HG02642 (cell line): ENCODE data around the gene CSRP3.

Experiments
- ATAC-seq: cut with Tn5 transposase; IDR thresholded peaks from one replicate; pipeline ENCODE4 v1.9.1; 2021; ENCODE audit warnings: mild to moderate bottlenecking; ENCODE audit not compliant: unreplicated experiment, poor library complexity

CSRP3 gene

DNA sequence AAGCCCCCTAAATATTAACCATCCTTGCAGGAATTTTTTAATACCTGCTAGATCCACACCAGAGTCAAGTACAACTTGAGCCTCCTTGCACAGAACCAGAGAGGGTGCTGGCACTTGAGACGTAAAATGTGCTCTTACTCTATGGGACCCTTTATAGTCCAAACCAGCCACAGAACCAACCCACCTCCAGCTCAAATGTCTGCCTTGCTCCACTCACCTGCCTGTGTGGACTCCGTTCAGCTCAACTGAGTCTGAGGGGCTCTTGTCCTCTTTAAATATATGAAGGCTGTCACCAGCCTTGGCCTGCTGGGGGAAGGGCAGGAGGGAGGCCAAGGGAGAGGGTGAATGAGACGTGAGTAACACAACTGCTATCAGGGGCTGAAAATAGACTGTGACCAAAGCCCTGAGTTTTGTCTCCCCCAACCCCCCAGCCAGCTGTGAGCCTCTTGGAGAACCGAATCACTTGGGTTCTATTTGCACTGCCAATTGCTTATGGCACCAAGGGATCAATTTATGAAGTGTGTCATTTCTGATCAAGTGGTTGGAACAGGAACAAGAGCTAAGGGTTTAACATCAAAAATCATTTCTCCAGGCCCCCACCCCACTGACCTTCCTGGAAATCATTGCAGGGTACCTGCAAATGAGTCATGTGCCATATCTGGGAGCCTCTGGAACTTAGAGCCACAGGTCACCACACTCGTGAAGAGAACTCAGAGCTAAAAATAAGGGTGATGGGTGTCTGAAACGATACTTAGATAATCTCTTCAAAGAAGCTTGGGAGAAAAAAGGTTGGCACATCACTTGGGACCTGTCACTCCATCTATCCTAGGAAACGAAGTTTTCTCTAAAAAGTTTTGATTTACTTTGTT is at the start of gene CSRP3:
Gene CSRP3, minus strand, starts transcription at position 247 of the 869 bp plus-strand sequence. CDS start 9,535 bp downstream, outside the sequence.
- no peak for ATAC-seq

DNA sequence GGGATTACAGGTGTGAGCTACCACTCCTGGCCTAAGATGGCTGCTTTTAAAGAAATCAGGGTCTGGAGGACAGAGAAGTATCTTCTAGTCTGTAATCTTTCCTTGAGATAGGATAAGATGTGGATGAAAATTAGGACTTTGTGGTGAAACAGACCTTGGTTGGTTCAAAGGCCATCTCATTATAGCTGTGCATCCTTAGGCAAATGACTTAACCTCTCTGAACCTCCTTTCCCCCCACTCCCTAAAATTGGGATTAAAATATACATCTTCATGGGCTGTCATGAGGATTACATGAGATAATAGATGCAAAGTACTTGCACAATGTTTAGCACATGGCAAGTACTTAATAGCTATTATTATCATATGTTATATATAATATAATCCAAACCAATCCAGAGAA is 49.8 kb upstream of the CSRP3 start:
- ATAC-seq: no peak

DNA sequence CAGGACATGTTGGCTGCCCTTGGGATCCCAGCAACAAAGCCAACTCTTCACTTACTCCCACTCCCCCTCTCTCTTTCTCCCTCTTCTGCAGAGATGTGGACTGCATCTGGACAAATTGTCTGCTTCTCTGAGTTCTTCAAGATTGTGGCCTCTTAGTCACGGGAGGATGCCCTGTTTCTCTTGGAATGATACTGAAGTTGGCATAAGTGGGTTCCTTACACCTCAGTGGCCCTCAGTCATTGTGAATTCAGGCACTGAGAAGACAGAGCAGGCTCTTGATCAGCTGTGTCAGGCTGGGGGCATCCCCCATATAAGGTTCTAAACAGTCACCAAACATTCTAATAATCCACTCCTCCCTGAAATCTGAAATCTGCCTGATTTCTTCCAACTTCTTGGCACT is 45.0 kb upstream of the CSRP3 start:
- no peak for ATAC-seq

DNA sequence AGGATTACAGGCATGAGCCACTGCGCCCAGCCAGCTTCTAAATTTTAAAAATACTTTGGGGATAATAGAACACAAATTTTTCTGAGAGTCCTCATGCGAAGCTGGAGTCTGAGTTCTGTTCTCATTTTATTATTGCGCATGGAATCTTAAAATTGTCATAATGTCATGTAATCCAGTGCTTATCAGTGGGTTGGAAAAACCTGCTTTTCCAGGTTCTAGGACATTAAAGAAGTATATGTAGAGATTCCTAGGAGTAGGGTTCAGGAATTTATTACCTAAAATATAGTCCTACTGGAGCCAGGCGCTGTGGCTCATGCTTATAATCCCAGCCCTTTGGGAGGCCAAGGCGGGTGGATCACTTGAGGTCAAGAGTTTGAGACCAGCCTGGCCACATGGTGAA is 43.6 kb upstream of the CSRP3 start:
- ATAC-seq: no peak

DNA sequence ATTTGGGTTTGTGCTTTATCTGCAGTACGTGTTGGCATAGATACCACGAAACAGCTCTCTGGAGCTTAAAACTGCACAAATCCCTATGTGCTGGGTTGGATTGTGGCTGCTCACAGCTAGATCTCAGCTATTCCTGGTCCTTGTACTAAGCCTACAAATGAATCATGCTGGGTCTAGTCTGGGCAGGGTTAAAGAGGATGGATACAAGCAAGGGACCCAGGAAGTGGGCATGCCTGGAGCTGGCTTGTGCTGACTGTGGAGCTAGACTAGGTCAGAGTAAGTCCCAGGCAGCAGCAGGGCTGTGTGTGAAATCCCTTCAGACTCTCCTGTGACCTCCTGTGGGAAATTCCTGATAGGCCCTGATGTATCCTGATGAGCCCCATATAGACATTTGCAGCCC is 42.8 kb upstream of the CSRP3 start:
- ATAC-seq: no peak

DNA sequence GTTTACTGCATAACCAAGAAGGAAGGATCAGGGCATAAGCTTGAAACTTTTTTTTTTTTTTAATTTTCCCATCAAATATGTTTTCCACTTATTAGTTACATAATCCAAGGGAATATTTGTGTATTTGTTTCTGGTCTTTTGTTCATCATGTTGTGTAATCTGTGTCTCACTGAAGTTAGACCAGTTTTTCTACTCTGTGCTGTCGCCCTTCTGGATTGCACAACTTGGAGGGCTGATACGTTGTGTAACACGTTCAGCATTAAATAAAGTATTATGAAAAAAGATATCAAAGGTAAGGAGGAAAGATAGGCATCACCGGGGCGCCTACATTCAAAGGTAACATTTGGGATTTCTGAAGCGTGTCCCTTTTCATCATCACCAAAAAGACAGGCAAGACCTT is 42.3 kb upstream of the CSRP3 start:
- ATAC-seq: no peak

DNA sequence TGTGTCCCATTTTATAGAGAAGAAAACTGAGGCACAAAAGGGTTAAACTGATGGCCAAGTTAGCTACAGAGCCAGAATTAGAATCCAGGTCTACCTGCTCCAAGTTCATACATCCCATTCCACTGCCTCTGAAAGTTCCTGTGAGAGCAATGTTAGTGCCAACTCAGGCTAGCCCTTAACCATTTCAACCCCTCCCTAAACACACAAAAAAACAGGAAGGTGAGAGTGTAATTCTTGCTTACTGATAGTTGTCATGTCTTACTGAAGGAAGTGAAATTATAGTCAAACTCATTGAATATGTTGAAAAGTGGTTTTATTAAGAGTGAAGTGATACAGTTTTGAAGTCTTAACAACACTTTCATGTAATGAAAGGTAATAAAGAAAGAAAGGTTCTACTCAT is 41.8 kb upstream of the CSRP3 start:
- ATAC-seq: no peak

DNA sequence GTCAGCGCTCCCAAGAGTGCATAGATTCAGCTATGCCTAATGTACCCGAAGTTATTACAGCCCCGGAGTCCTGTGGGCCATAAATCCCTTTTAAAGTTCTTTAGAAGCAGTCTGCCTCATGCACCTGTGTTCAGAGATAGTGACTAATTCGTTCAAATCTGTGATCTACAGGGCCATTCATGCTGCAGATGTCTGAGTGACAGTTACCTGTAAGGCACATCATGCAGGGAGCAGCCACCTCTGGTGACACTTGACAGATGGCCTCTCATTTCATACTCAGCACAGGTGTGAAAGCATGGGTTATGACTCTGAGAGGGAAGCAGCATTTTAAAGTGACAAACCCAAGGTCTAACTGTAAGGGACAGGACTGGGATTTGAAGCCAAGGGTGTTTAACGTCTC is 41.4 kb upstream of the CSRP3 start:
- no peak for ATAC-seq

DNA sequence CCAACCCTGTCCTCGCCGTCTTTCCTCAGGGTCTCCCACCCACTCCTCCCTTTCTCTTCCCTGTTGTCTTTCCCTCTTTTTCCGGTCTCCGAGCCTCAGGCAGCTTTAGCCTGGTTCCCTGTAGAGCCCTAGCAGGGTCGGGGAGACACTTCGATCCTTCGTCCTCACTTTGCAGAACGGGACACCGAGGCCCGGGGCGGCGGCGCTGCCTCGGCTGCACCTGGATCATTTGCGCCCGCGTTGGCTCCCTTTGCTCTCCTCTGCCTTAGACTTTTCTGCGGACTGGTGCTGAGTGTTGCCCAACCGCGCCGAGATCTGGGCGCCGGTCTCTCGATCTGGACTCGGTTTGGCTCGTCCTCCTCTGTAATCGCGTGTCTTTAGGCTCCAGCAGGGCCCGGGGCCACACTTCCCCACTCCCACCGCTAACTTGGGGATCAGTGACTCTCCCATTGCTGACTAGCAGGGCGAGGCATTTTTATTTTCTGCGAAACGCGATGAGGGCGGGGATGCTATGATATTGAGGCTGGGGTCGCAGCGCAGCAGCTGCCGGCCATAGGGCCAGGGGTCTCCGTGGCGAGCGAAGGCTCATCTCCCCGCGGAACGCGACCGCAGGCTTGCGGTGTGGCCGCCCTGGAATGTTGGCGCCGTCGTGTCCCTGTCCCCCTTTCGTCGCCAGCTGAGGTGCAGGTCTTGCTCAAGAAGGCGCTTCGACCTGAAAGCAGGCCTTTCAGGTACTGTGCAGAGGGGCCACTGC is 40.6 kb upstream of the CSRP3 start:
- no peak for ATAC-seq

DNA sequence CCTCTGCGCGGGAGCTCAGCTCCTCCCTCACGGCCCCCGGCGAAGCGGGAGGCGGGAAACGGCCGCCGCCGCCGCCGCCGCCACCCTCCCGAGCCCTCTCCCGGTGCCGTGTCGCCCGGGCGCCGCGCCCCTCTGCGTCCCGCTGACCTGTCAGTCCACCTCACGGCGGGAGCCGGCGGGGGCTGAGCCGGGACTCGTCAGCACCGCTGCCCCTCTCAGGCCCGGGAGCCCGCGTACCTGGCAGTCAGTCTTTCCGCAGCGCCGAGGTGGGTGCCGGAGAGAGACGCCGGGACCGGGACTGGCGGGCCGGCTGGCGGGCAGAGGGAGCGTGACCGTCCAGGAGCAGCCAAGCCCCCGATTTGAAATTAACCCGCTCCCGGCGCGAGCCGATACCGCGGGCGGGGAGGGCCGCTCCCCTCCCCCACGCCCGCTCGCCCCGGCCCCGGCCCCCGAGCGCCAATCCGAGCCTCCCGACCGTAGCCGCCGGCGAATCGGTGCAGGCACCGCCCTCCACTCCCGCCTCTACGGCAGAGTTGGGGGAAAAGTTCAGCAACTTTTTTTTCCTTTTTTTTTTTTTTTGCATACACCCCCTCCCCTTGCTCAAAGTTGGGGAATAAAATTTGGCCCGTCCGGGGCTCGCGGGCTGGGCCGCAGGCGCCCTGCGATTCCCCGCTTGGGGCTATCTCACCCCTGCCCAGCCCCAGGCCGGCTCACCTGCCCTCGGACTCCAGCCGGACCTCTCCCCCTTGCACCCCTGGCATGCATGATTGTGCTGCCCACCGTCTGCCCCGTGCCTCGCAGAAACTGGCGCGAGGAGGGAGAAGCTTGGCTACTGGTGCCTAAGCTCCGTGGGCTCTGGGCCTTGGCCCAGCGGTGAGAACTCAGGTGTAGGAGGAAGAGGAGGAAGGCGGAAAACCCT is 39.7 kb upstream of the CSRP3 start:
- peak; percentile 41 for ATAC-seq

DNA sequence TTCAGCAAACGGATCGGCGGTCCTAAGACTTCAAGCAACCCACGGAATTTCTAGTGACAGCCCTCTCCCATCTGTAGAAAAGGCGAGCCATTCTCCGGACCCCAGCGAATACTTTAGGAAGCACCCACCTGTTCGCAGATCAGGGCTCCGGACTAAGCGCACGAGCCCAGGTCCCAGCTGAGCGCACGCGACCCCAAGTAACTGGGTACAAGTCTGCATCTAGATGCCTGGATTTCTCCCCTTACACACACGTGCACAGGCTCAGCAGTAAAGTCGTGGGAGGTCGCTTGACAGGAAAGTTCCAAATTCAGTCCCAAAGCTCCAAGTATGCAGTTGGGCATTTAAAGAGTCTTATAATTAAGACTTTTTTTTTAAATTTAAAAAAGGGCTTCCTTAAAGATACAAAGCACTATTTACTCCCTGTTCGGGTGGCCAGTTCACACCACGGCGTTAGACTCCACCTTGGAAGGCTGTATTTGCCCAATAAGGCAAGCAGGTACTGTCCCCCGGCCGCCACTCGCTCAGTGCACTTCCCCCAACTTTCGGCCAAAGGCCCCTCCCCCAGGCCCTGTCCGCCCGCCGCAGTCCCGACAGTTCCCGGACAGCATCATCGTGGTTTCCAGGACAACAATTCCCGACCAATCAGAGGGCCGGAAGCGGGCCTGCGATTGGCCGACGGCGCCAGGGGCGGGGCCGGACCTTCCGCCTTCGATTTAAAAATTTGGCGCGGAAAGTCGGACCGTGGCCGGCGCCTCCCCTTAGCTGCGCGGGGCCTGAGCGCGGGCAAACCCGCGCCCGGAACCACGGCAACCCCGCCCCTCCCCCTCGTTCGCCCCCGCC is 38.9 kb upstream of the CSRP3 start, which contains the start of gene E2F8:
Gene E2F8, minus strand, starts transcription at position 526 of the 840 bp plus-strand sequence. CDS start 824 bp downstream, outside the sequence.
- ATAC-seq: peak; percentile 91

DNA sequence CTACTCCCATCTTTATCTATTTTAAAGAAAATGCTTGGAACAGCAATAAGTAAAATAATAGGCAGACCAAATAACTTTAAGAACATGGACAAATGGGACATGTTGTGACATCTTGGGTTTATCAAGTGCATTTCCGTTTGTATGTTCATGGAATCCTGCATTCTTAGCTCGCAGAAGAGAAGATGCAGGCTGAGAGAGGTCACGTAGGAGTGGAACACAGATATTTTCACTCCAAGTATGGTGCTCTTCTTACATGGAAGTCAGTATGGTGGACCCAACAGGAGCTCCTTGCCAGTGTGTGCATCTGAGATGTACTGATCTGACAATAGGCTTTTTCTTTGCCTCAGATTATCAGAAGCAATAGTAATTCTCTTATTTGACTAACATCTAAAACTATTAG is 37.3 kb upstream of the CSRP3 start:
- ATAC-seq: no peak

DNA sequence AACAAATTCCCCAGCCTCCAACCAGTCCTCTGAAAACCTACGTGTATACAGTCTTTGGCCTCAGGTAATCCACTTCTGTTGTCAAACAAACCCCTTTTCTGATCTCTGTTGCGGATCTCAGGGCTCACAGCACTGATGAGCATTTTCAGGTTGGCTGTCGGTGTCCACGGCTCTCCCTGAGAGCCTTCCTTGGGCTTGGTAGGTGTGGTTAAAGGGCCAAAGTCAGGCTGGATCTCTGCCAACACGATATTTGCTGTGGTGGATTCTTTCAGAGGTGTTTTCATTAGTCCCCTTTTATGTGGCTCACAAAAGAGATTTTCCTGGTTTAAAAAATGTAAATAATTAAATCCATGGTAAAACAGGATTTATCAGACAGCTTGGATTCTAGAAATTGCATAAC is 36.0 kb upstream of the CSRP3 start:
- no peak for ATAC-seq

DNA sequence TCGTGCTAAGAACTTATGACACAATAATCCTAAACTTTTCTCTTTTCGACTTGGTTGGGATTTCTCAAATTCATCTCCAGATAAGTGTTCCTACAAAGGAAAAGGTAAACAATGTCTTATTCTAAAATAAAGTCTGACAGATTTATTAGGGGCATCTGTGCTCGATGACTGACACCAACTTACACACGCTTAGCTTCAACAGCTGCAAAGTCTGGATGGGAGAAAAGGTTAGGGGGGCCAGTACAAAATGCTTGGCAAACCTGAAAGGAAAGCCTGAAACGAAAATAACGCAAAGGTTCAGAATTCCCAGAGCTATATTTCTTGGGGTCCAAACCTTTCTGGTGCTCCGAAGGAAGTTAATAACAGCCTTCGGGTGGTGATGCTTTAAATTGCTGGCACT is 35.6 kb upstream of the CSRP3 start:
- ATAC-seq: no peak

DNA sequence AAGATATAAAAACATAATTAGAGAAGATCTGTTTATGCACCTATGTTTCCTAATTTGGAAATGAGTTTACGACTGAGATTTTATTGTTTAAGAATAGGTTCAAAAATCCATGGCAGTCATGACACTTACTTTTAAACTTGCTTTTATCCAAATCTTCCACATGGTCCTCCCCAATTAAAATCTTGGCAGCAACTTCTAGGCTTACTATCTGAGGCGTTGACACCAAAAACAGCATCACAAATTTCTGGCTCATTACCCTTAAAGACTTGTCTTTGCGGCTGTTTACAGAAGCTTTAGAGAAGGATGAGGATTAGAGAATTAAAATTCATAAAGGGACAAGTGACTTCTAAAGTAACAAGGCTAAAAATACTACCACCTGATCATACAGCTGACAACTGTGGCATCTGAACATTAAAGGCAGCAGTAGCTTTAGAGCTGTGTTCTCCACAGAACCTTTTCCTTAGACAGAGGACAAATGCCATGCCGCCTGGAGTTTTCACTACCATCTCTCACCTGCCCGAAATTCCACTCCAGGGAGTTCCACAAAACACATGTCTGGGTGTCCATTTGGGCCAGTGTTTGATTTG is 32.5 kb upstream of the CSRP3 start:
- no peak for ATAC-seq

DNA sequence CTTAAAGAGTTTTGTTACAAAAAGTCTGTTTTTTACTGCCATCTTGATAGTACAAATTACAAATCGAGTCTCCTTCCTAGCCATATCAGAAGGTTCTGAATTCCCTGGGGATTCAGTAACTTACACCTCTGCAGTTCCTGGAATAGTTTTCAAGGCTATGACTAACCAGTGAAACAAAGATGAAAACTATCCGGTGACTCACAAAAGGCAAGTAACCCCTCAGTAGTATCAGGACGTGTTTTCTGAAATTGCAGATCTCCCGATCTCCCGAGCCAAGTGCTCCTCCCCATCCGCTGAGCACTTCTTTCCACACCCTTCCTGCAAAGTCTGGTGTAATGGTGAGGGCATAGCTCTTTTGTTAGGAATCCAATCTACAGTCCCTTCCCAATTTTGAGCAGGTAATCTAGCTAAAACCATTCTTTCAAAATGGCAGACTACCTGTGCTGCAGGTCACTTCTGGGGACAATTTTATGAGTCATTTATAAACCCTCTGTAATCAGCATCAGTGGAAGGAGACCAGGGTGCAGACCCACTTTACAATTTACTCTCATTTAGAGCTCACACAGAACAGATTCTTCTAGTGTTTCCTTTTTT is 31.2 kb upstream of the CSRP3 start:
- no peak for ATAC-seq

DNA sequence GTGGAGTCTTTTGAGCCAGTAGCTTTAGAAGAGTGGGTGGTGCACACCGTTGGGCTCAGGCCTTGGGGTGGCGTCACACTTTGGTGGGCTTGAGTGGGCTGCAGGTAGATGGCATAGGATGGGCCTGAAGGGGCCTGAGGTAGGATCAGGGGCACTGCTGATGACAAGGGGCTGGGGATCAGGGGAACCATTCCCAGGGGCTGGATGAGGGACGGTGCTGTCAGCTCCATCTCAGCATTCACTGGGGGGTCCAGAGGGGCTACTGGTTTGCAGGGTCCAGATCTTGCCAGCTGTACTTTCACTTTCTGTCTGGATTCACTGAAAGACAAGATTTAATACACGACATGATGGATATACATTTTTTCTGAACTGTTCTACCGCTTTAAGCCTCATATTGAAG is 27.9 kb upstream of the CSRP3 start:
- no peak for ATAC-seq

DNA sequence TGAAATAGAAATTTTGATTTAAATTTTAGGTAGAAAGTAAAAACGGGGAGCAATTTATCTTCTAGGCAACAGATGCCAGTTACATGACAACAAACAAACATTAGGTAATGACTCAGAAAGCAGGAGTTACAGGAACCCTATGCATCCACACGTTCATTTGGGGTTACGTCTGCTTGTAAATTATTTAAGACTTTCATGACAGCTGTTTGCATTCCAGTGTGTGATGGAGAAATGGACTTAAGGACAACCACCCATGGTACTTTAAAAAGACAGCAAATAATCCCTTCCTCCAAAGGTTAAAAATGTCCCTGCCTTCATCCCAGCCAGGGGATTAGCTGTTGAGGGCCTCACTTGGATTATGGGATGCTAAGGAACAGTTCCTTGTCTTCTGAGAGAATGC is 27.2 kb upstream of the CSRP3 start:
- no peak for ATAC-seq
